ENCODE measurements around the gene KLRK1. TPM values are rescaled to one million over a fixed set of nuclear protein-coding genes. Genes with fewer than 3 reads are reported as not detected.
A peak's percentile ranks its signal among the peaks of the same experiment; 100 is the strongest.
"Not testable (repeated sequence)": the region's sequence is repeated elsewhere in the genome, so short reads cannot be mapped to it uniquely, and the experiment has no call there.

The KLRK1 gene
- total RNA-seq, 1 experiment from 2014 or later: 2.3 TPM

DNA sequence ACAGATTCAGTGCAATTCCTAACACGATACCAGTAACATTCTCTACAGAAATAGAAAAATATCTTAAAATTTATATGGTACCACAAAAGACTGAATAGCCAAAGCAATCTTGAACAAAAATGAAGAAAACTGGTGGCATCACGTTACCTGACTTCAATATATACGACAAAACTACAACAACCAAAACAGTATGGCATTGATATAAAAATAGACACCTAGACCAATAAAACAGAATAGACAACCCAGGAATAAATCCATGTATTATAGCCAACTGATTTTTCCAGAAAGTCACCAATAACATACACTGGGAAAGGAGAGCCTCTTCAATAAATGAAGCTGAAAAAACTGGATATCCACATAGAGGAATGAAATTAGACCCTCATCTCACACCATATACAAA, 5.7 kb downstream of the KLRK1 start:
- ChIA-PET POLR2A (interaction anchor here (2.1 to 3.9 kb wide), 3 partner anchors 10 to 19 kb away, joined by 16 to 26 read pairs (median 17); no protein-coding TSS in a partner anchor), CTCF (no interaction called here)
- Mint-ChIP-seq H3K27me3 (ENCODE audit: insufficient read depth, unreplicated experiment) (no peaks in the 10 kb centered on the region), H3K27ac (ENCODE audit: low read depth, unreplicated experiment) (peak overlapping the region; percentile 74), H3K4me1 (ENCODE audit: insufficient read depth, unreplicated experiment) (peaks cover 17% of the 10 kb centered on the region), H3K9me3 (ENCODE audit: unreplicated experiment) (peaks cover 7% of the 10 kb centered on the region), H3K4me3 (ENCODE audit: unreplicated experiment) (no peak overlapping the region), H3K36me3 (ENCODE audit: insufficient read depth, unreplicated experiment) (peaks cover 14% of the 10 kb centered on the region)
- TF ChIP-seq, protein P1, sequence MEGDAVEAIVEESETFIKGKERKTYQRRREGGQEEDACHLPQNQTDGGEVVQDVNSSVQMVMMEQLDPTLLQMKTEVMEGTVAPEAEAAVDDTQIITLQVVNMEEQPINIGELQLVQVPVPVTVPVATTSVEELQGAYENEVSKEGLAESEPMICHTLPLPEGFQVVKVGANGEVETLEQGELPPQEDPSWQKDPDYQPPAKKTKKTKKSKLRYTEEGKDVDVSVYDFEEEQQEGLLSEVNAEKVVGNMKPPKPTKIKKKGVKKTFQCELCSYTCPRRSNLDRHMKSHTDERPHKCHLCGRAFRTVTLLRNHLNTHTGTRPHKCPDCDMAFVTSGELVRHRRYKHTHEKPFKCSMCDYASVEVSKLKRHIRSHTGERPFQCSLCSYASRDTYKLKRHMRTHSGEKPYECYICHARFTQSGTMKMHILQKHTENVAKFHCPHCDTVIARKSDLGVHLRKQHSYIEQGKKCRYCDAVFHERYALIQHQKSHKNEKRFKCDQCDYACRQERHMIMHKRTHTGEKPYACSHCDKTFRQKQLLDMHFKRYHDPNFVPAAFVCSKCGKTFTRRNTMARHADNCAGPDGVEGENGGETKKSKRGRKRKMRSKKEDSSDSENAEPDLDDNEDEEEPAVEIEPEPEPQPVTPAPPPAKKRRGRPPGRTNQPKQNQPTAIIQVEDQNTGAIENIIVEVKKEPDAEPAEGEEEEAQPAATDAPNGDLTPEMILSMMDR (IDR thresholded peaks at IDR 0.05; ENCODE audit: unreplicated experiment): no peak
- intact Hi-C loops (cut with micrococcal nuclease): no loop called here
- BruUV-seq (replicated peaks): no TSS peak
- DNase-seq (ENCODE audit: unreplicated experiment): no peak

DNA sequence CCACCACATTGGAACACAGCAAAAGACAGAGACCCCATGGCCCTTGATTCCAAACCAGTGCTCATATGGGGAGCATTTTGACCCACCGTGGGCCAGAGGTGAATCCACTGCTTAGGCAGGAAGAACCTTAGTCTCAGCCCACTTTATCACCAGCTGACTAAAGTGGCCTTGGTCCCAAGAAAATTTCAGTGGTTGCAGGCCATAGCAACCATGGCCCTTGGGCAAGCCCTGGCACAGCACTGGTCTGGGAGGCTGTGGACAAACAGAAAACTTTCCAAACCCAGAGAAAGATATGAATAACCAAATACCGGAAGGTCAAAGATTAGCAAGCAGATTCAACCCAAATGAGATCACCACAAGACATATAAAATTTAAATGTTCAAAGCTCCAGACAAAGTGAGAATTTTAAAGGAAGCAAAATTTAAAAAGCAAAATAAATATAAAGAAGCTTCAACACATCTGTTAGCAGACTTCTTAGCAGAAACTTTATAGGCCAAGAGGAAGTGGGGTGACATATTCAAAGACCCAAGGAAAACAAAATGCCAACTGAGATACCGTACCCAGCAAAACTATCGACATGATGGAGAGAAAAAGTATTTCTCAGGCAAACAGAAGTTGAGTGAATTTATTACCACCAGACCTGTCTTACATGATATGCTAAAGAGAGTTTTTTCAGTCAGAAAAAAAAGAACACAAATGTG, 7.8 kb downstream of the KLRK1 start:
- peaks cover 17% of the 10 kb centered on the region for H3K4me1 Mint-ChIP-seq (ENCODE audit: insufficient read depth, unreplicated experiment)
- no TSS peak for BruUV-seq (replicated peaks)

DNA sequence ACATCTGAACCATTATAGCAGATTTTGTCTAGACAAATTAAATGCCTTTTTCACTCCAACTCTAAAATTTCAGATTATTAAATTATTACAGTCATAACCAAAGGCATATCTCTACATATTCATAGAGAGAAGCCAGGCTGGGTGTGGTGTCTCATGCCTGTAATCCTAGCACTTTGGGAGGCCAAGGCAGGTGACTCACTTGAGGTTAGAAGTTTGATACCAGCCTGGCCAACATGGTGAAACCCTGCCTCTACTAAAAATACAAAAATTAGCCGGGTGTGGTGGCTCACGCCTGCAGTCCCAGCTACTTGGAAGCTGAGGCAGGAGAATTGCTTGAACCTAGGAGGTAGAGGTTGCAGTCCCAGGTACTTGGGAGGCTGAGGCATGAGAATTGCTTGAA, 11.1 kb downstream of the KLRK1 start:
- H3K27ac Mint-ChIP-seq (ENCODE audit: low read depth, unreplicated experiment); H3K27me3 Mint-ChIP-seq (ENCODE audit: insufficient read depth, unreplicated experiment); POLR2A ChIA-PET; BruUV-seq (replicated peaks); H3K4me3 Mint-ChIP-seq (ENCODE audit: unreplicated experiment); CTCF ChIA-PET; H3K9me3 Mint-ChIP-seq (ENCODE audit: unreplicated experiment); intact Hi-C loops (cut with micrococcal nuclease): not testable (repeated sequence)
- peak; percentile 38 for DNase-seq (ENCODE audit: unreplicated experiment)
- peaks cover 11% of the 10 kb centered on the region for H3K4me1 Mint-ChIP-seq (ENCODE audit: insufficient read depth, unreplicated experiment)
- peaks cover 13% of the 10 kb centered on the region for H3K36me3 Mint-ChIP-seq (ENCODE audit: insufficient read depth, unreplicated experiment)

More for the DNA sequence above, 7.8 kb downstream of the KLRK1 start:
- peaks cover 7% of the 10 kb centered on the region for H3K9me3 Mint-ChIP-seq (ENCODE audit: unreplicated experiment)
- H3K27ac Mint-ChIP-seq (ENCODE audit: low read depth, unreplicated experiment): peak overlapping the region; percentile 71
- peaks cover 15% of the 10 kb centered on the region for H3K36me3 Mint-ChIP-seq (ENCODE audit: insufficient read depth, unreplicated experiment)
- no peaks in the 10 kb centered on the region for H3K27me3 Mint-ChIP-seq (ENCODE audit: insufficient read depth, unreplicated experiment)
- intact Hi-C loops (cut with micrococcal nuclease): no loop called here
- TF ChIP-seq, protein P1 (IDR thresholded peaks at IDR 0.05; ENCODE audit: unreplicated experiment): no peak
- no peak for DNase-seq (ENCODE audit: unreplicated experiment)
- CTCF ChIA-PET: interaction anchor here (0.6 to 0.9 kb wide), 2 partner anchors 15 to 17 kb away, joined by 3 to 5 read pairs; no protein-coding TSS in a partner anchor
- H3K4me3 Mint-ChIP-seq (ENCODE audit: unreplicated experiment): no peak overlapping the region
- POLR2A ChIA-PET: interaction anchor here (0.6 to 2.6 kb wide), 2 partner anchors 10 to 19 kb away, joined by 3 to 12 read pairs; no protein-coding TSS in a partner anchor

DNA sequence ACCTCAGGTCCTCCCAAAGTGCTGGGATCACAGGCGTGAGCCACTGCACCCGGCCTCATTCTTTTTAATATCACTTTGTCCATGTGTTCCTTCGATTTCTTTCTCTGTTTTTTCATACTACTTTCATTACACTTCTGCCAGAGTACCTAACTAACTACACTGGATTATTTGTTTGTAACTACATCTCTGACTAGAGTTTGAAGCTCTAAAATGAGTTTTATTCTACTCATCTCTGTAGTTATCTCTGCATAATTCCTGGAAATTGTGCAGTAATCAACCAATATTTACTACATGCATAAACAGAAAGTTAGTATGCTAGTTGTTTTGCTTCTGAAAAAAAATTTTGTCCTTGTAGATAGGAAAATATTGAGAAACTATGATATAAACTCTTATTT, 15.2 kb downstream of the KLRK1 start:
- Mint-ChIP-seq H3K4me1 (ENCODE audit: insufficient read depth, unreplicated experiment) (peaks cover 29% of the 10 kb centered on the region), H3K4me3 (ENCODE audit: unreplicated experiment) (peak overlapping the region; percentile 60), H3K27me3 (ENCODE audit: insufficient read depth, unreplicated experiment) (no peaks in the 10 kb centered on the region), H3K27ac (ENCODE audit: low read depth, unreplicated experiment) (peak overlapping the region; percentile 92), H3K9me3 (ENCODE audit: unreplicated experiment) (no peaks in the 10 kb centered on the region), H3K36me3 (ENCODE audit: insufficient read depth, unreplicated experiment) (peaks cover 17% of the 10 kb centered on the region)
- BruUV-seq (replicated peaks): no TSS peak
- ChIA-PET POLR2A (interaction anchor here (0.7 to 3.1 kb wide), 8 partner anchors 8 to 43 kb away, joined by 3 to 31 read pairs (median 8); no protein-coding TSS in a partner anchor), CTCF (interaction anchor here (0.7 to 1.0 kb wide), 2 partner anchors 12 to 186 kb away, joined by 3 read pairs; no protein-coding TSS in a partner anchor)
- intact Hi-C loops (cut with micrococcal nuclease): no loop called here
- no peak for DNase-seq (ENCODE audit: unreplicated experiment)
- TF ChIP-seq, protein P1 (IDR thresholded peaks at IDR 0.05; ENCODE audit: unreplicated experiment): no peak
